Uterus (tissue), 4 donors: ENCODE data around the gene PLXND1. TPM values are rescaled to one million over a fixed set of nuclear protein-coding genes. Genes with fewer than 3 reads are reported as not detected.

Source experiments
- DNase-seq, 2 donors: peaks; one replicate each; pipeline ENCODE4 v3.0.0-alpha.2; 2019 to 2020
- H3K27ac ChIP-seq, 2 donors: fragments of 200-600 bp; sonication (generic); 1 replicate in 1 of 2; 2 replicates in 1 of 2; pipeline ENCODE4 v1.5.1; 2016 to 2018
- H3K27me3 ChIP-seq, 2 donors: fragments of 200-600 bp; sonication (generic); one replicate each; pipeline ENCODE4 v1.5.1; 2018 to 2019; ENCODE audit warnings: control low read depth in 1 of 2
- H3K36me3 ChIP-seq, 2 donors: fragments of 200-600 bp; sonication (generic); one replicate each; pipeline ENCODE4 v1.5.1; 2019; ENCODE audit warnings: control low read depth in 1 of 2
- H3K4me1 ChIP-seq, 2 donors: fragments of 200-600 bp; sonication (generic); one replicate each; pipeline ENCODE4 v1.5.1; 2018 to 2019; ENCODE audit warnings: control low read depth in 1 of 2
- H3K4me3 ChIP-seq, 2 donors: fragments of 200-600 bp; sonication (generic); 1 replicate in 1 of 2; 2 replicates in 1 of 2; pipeline ENCODE4 v1.5.1; 2018 to 2019; ENCODE audit warnings: mild to moderate bottlenecking in 1 of 2
- H3K9me3 ChIP-seq, 2 donors: fragments of 200-600 bp; sonication (generic); one replicate each; pipeline ENCODE4 v1.5.1; 2019; ENCODE audit warnings: control low read depth in 1 of 2
- CTCF ChIP-seq, 4 experiments: fragments of 200-600 bp in 2 of 4; fragments of 450-650 bp in 2 of 4; sonication (generic) in 2 of 4; IDR thresholded peaks; one replicate each; pipeline ENCODE4 v1.5.1; 2016 to 2019; ENCODE audit warnings: antibody characterized with exemption in 4 of 4, mild to moderate bottlenecking in 2 of 4, moderate library complexity in 1 of 4
- POLR2A ChIP-seq, 2 donors: fragments of 450-650 bp; IDR thresholded peaks; one replicate each; pipeline ENCODE4 v1.6.1; 2016; ENCODE audit warnings: antibody characterized with exemption in 2 of 2, mild to moderate bottlenecking in 1 of 2, moderate library complexity in 1 of 2
- intact Hi-C: fragments of 100-400 bp; cut with DNase I; formaldehyde crosslinking; loops from one replicate; pipeline ENCODE4 v1.15.1; 2023; ENCODE audit warnings: low total_unique reads
- total RNA-seq, 4 donors: library from RNA; depleted of rRNA in 3 of 4; stranded (reverse); fragments of >200 nt in 3 of 4; gene quantifications; one replicate each; pipeline versions ENCODE4 v1.1.0 to v1.2.4, GENCODE V29; 2014 to 2023
- donor health status: DM: yes; HTN: yes; CAD: no.

PLXND1 gene
- total RNA-seq, 4 donors from 2014 or later, result 54.7 to 343 (median 121) TPM

- no peak overlapping the region for H3K4me3 ChIP-seq
- intact Hi-C loops, result no loop called here
- no peaks in the 10 kb centered on the region for H3K4me1 ChIP-seq
- no peak for TF ChIP-seq CTCF (IDR thresholded peaks at IDR 0.05)
- TF ChIP-seq POLR2A (IDR thresholded peaks at IDR 0.05), result no peak
- H3K27ac ChIP-seq, result no peak overlapping the region
- no peaks in the 10 kb centered on the region for H3K36me3 ChIP-seq
- no peaks in the 10 kb centered on the region for H3K27me3 ChIP-seq
- no peak for DNase-seq
- no peaks in the 10 kb centered on the region for H3K9me3 ChIP-seq
These were observed 85.5 kb downstream of the PLXND1 start for GRCh38 chr3:129520960-129521359.

GRCh38 chr3:129519896-129520715 lies 86.4 kb downstream of the PLXND1 start:
- TF ChIP-seq CTCF (IDR thresholded peaks at IDR 0.05) (no peak), POLR2A (IDR thresholded peaks at IDR 0.05) (no peak)
- Histone ChIP-seq H3K9me3 (no peaks in the 10 kb centered on the region), H3K4me1 (no peaks in the 10 kb centered on the region), H3K27me3 (no peaks in the 10 kb centered on the region), H3K4me3 (no peak overlapping the region), H3K27ac (no peak overlapping the region), H3K36me3 (no peaks in the 10 kb centered on the region)
- intact Hi-C loops, result no loop called here
- no peak for DNase-seq

- Histone ChIP-seq H3K36me3 (no peaks in the 10 kb centered on the region), H3K4me1 (no peaks in the 10 kb centered on the region), H3K4me3 (no peak overlapping the region), H3K27me3 (no peaks in the 10 kb centered on the region), H3K9me3 (no peaks in the 10 kb centered on the region), H3K27ac (no peak overlapping the region)
- no peak for DNase-seq
- TF ChIP-seq POLR2A (IDR thresholded peaks at IDR 0.05) (no peak), CTCF (IDR thresholded peaks at IDR 0.05) (no peak)
- intact Hi-C loops, result no loop called here
These were observed 87.0 kb downstream of the PLXND1 start for GRCh38 chr3:129519449-129519848.

- TF ChIP-seq CTCF (IDR thresholded peaks at IDR 0.05) (no peak), POLR2A (IDR thresholded peaks at IDR 0.05) (no peak)
- Histone ChIP-seq H3K27me3 (no peaks in the 10 kb centered on the region), H3K27ac (no peak overlapping the region), H3K36me3 (no peaks in the 10 kb centered on the region), H3K9me3 (no peaks in the 10 kb centered on the region), H3K4me3 (no peak overlapping the region), H3K4me1 (no peaks in the 10 kb centered on the region)
- intact Hi-C loops, result no loop called here
- no peak for DNase-seq
These were observed 87.9 kb downstream of the PLXND1 start for GRCh38 chr3:129518581-129518980.

GRCh38 chr3:129518038-129518561 lies 88.4 kb downstream of the PLXND1 start:
- Histone ChIP-seq H3K9me3 (no peaks in the 10 kb centered on the region), H3K36me3 (no peaks in the 10 kb centered on the region), H3K27ac (no peak overlapping the region), H3K4me3 (no peak overlapping the region), H3K27me3 (no peaks in the 10 kb centered on the region), H3K4me1 (no peaks in the 10 kb centered on the region)
- no peak for DNase-seq
- intact Hi-C loops, result no loop called here
- no peak for TF ChIP-seq CTCF (IDR thresholded peaks at IDR 0.05)
- no peak for TF ChIP-seq POLR2A (IDR thresholded peaks at IDR 0.05)
